Measurements from ENCODE around the gene SORCS1.

DNA sequence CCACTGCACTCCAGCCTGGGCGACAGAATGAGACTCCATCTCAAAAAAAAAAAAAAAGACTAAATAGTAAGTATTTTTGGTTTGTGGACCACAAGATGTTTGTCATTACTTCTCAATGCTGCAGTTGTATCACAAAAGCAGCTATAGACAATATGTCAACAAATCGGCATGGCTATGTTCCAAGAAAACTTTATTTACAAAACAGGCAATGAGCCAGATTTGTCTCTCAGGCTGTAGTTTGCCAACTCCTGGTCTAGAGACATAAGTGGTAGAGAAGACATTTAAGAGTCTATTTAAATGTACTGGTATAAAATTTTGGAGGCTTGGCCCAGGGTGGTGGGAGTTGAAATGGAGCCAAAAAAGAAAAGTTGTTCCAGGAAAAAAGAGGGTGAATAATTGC lies 185.8 kb downstream of the SORCS1 start:
- TF ChIP-seq EP300 (IDR thresholded peaks at IDR 0.05; ENCODE audit: low read depth), result no peak
- TF ChIP-seq CTCF (IDR thresholded peaks at IDR 0.05), result no peak
- no peak for TF ChIP-seq POLR2A (IDR thresholded peaks at IDR 0.05)
